ENCODE data around the gene NYAP2. TPM values are rescaled to one million over a fixed set of nuclear protein-coding genes. Genes with fewer than 3 reads are reported as not detected.

NYAP2 gene
- not detected in 2 replicates for total RNA-seq

GRCh38 chr2:225399504-225399903 lies at the start of gene NYAP2:
Gene NYAP2, plus strand, starts transcription at chr2:225399710. Its CDS starts 9,171 bp downstream, at chr2:225408881.

Small RNA genes within 50 kb of the gene (small RNA-seq; reads per million reads assigned to genes)
- gene AC016717.1 = not detected
